Globus pallidus (tissue), 1 donor: ENCODE measurements around the gene TNS1.

ENCODE experiments used
- DNase-seq: peaks from one replicate; pipeline ENCODE4 v3.0.0-alpha.2; 2015; ENCODE audit warnings: low spot score

TNS1 gene

DNA sequence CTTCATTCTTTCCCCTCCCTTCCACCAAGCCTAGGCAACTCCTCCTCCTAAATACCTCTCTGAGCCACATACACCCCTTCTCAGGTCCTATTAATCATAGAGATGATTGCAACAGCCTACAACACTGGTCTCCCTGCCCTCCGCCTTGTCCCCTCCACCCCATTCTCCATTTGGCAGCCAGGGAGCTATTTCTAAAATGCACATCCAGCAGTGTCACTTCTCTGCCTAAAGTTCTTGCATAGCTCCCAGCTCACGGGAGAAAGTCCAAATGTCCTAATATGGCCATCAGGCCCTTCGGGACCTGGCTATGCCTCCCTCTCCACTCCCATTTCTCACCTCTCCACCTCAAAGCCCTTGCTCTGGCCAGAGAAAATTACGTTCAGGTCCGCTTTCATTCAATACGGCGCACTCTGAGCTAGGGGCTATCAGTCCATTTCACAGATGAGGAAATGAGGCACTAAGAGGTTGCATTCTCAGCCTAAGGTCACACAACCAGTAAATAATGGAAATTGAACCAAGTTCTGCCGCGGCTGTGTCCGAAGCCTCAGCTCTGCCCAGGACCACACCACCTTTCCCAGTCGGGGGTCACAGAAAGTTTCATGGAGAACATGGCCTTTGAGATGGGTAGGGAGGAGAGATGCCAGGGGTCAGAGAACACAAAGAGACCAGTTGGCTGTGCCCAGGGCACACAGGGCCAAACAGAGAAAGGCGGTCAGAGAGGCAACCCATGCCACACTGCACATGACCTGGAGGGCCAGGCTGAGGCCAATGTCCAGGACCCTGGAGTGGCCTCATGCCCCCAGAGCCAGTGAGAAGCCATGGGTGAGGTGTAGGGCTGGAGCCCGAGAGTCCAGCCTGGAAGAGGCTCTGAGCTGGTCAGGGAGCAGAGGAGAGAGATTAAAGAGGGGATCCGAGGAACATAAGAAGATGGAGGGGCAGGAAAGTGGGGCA lies 72.8 kb downstream of the TNS1 start:
- DNase-seq = no peak

DNA sequence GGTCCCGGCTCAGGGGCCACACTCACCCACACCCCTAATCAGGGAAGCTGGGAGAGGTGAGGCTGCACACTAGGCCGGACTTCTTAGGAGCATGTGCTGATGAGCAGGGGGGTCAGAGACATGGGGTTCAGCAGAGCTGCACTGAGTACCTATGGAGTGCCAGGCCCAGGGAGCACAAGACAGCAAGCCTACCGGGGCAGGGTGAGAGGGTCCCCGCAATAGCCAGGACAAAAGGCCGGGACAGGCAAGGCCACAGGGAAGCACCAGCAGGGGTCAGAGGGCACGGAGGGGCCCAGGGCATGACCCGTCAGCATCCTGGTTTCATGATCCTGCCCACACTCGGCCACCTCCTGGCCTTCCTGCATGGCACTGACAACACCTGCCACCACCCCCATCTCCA lies 73.5 kb downstream of the TNS1 start:
- no peak for DNase-seq

DNA sequence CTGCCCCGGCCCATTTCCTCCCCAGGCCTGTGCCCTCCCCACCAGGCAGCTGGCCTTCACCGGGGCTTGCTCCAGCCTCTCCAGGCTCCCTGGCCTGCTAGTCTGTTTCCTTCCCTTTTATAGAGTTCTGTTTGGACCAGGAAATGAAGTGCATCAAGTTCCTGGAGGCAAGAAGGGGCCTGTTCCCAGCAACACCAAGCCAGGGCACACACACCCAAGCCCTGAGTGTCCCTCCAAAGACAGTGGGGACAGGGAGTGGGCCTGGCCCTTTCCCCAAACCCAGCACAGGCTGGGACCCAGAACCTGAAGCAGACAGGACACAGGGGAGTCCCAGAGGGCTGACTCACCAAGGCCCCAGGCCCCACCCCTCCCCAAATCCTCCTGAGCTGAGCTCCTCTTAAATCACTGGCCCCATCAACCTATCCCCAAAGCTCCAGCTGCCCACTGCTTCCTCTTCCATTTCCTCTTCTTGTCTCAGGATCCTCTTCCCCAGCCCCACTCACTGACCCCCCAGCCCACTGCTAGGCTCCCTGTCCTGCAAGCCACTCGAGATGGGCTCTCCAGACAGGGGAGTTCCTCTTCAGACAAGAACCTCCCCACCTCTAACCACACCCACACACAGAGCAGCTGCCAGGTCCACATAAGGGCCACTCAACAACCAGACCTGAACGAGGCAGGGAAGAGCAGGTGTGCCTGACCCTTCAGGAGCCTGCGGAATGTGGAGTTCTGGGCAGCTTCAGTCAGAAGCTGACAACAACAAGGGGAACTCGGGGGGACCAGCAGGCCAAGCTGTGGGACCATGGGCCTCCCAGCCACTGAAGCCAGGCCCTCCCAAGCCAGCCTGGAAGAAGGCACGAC lies 74.2 kb downstream of the TNS1 start:
- no peak for DNase-seq

DNA sequence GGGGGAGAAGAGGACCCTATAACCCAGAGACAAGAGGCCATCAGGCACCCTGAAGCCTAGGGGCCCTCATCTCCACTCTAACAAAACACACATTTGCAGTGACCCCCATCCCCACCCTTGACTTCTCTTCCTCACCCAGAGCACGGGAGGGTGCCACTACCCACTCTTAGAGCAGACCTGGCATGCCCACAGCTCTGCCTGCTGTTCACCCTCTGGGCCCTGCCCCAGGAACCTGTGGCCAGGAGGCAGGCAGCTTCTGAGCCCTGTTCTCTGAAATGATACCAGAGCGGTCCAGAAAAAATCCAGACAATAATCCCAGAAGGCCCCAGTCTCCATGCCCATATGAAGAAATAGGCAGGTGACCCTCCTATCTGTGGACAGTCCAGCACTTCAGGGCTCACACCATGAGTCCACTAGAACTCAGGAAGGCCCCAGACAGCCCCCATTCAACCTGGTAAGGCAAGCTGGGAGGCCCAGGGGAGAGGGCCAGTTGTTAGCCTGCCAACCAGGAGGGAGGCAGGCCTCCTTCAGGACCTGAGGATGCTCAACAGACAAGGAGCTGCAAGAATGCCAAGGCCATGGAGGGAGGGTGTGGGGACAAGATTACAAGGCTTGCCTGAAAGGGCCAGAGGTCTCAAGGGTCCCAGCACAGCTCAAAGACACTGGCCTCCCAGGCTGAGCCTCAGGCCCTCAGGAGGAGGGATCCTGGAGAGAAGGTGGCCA lies 75.0 kb downstream of the TNS1 start:
- DNase-seq = no peak

DNA sequence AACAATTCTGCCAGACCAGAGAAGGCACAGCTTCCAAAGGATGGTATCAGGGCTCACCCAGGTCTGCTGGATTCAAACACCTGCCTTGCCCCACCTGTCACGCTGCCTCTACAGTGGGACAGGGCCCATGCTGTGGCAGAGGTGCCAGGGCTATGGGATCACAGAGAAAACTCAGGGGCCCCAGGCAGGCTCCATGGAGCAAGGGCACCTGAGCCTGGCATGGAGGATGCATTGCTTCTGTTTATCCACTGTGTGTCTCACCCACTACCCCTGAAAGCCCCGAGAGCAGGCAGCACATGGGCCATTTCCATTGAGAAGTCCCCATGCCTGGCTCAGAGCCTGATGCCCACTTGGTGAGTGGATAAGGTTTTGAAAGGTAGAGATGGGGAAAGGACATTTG lies 76.0 kb downstream of the TNS1 start:
- DNase-seq = no peak

DNA sequence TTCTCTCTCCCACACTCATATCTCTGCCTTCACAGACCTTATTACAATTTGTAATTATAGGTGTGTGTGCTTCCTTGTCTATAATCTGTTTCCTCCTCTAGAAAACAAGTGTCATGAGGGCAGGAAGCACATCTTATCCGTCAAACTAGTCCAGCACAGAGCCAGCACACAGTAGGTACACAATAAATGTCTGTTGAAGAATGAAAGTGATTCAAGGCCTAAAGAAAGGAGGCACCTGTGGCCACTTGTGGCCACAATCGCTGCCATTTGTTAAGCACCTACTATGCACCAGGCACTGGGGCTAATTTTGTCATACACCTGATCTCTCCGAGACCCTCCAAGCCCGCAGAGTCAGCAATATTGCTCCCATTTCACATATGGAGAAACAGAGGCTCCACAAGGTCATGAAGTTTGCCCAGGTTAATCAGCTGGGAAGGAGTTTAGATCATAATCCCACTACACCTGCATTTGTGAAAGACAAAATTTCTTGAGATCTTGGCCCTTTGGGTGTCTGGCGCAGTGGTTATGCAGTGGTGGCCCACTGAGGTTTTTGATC lies 78.4 kb downstream of the TNS1 start:
- DNase-seq = no peak

DNA sequence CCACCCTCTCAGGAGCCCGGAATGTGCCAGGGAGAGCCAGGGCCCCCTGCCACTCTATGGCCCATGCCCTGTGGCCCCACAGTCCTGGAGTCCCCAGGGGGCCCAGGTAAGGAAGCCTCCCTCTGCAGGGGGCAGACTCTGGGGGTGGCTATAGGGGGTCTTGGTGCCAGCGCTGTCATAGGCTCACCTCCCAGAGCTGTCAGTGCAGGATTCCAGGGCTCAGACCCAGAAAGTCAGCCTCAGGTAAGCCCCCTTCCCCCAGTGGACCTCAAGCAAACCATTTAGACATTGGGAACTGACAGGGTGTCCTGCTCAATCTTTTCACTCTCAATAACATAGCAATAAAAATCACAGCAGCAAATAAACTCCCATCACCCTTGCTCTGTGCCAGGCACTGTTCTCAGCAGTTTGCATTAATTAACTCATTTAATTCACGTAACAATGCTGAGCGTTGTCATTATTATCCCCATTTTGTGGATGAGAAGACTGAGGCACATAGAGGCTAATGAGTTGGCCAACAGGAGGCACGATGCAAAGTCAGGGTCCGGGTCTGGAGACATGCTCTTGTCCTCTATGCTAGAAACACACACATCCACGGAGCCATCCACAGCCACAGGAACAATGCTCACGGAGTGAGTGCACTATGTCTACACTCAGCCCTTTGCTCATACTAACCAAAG lies 79.6 kb downstream of the TNS1 start:
- DNase-seq = no peak

DNA sequence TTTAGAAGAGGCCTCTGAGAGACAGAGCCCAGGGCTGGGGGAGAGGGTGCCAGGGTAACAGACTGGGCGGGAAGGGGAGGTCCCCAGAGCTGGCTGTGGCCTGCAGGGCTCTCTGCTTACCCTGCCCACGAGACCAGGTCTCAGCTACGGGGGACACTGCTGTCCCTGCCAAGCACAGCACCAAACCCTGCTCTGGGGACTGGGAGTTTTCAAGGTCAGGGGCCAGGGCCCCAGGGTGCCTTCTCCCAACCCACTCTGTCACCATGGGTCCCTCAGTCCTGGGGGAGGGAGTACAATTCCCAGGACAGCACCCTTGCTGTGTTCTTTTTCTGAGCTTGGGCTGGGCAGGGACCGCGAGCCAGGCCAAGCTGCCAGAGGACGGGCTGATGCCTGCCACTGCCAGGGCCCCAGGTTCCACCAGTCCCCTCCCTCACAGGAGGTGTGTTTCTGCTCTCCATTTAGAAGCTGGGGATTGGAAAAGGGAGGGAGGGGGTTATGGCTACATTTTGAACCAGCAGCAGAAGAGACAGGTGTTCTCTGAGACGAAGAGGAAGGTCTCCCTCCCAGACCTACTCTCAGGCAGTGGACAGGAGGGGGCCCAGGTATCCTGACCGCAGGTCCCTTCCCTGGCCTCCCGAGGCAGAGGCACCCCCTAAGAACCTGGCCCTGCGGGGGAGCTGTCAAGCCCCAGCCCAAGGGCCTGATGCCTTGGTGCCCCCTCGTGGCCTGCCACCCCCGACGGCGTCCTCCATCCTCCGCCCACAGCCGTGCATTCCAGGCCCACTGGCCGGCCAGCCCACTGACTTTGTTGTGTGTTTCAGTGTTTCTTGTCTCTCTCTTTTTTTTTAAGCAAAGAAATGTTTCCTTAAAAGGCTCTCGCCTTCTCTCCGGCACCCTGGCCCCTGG lies 80.4 kb downstream of the TNS1 start:
- DNase-seq = no peak

DNA sequence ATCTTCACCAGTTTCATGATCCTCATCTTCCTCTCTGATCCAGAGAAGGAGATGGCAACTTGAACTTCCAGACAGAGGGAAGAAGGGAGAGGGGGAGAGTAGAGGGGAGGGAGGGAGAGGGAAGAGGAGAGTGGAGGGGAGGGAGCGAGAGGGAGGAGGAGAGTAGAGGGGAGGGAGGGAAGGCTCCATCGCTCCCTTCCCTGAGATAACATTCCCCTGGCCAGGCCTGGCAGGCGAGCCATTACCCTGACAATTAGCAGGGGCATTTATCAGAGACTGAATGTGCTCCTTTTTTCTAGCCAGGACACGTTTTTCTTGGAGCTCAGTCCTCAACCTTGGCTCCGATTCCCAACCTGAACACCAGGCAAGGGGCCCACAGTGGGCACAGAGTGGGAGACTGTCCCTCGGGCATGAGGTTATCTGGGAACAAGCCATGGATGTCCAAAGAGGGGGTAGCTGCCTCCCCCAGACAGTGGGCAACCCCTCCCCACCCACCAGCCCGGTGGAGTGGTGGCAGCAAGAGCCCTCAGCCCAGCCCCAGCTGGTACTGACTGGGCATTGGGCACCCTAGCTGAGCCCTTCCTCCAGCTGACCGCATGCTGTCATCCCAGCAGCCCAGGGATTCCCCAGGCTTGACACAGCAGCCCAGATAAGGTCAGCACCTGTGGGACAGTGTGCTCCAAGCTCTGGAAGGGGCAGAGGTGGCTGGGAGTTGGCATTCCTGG lies 81.8 kb downstream of the TNS1 start:
- no peak for DNase-seq

DNA sequence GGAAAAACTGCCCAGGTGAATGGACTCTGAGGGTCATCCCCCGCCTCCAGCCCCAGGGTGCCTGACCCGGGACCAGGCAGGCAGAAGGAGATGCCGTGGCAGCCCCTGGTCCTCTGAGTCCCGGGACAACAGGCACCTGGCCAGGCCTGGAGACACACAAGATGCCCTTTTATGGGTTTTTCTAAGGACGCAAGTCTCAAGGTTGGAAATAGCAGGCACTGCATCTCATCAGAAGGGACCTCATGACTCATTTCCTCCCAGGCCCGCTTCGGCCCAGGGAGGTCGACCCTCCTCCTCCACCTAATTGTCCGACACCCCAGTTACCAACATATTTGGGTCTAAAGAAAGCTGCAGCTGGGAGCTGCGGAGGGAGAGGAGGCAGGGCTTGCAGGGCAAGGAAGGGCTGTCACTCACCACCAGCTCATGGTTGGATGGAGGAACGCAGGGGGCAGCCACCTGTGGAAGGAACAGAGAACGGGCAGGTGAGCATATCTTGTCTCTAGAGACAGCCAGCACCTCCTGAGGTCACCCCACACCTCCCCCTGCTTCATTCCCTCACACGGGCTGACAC lies 82.9 kb downstream of the TNS1 start:
- DNase-seq = no peak

DNA sequence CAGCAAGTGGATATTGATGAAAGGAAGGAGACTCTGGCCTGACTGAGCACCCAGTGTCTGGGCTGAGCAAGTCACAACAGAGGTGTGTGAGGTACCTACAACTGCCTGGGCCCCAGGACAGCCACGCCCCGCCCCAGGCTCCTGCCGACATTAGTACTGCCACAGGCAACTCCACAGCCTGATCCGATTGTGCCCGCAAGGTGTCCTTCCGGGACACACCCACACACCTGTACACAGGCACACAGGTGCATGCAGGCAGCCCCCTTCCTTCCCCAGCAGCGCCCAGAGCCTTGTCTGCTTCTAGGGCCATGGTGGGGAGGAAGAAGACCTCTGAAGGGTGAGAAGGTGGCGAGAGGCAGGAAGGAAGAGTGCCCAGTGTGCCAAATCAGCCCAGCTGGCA lies 83.6 kb downstream of the TNS1 start:
- DNase-seq = no peak

DNA sequence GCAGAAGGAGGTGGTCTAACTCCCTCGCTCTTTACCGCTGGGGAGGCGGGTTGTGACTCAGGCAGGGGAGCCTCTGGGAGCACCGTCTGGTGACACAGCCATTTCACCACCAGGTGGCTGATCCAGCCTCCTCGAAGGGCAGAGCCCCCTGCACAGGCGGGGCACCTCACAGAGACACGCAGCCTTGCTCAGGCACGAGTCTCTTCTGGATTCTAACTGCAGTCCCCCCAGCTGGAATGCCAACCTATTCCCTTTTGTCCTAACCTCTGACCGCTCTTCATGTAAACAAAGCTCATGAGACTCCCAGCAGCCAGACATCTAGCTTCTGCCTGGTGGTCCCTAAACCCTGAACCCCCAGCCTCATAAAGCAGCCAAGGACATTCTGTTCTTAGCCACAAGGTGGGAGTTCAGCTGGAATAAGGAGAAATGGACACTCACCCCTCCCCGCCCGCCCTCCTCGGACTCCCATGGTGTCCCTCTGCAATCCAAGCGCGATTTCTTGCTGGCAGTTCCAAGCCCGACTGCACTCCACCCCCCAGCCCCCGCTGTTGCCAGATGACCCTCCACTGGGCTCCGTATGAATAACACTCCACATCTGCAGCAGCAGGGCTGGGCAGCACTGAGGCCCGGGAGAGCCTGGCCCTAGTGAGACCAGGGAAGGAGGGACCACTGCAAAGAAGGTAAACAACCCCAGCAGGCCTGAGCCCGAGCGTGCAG lies 84.3 kb downstream of the TNS1 start:
- peak; percentile 62 for DNase-seq

DNA sequence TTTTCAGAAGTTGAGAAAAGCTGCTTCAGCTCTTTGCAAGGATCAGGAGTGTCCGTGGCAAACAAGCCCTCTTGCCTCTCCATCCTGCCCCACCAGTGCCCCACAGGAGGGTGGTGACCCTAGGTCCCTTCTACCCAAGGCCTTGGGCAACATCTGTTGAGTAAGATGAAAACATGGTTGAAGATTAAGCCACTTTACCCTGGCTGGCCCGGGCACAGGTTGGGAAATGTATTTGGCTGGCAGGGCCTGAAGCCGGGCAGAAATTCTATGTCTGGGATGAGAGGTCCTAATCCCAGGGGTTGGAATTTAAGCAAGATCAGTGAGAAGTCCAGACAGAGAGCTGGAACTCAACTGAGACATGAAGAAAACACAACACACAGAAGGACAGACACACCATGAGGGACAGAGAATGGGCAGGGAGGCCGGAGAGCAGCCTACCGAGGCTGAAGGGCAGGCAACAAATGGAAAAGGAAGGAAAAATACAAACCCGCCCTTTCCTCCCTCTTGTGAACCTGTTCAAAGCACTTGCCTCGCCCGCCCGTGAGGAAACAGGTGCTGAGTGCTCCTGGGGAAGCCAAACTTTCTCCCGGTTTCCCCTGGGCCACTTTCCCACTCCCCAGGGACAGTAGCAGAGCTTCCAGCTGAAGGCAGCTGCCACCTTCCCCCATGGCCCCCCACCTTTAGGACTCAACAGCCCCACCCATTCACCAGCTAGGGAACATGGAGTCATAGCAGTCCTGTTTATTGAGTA lies 86.1 kb downstream of the TNS1 start:
- no peak for DNase-seq

DNA sequence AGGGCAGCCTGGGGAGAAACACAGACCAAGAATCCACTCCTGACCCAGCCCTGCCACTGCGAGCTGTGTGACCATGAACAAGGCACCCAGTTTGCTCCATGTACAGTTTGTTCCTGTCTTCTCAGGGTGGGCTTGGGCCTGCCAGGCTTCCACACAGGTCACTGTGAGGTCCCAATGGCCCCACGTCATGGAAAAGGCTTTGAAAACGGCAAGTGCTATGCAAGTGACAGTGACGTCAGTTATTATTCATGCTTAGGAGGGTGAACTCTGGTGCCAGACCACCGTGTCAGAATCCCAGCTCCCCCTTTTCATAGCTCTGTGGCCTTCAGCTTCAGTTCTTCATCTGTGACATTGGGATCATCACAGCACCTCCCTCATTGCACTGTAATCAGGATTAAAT lies 87.1 kb downstream of the TNS1 start:
- DNase-seq = no peak

DNA sequence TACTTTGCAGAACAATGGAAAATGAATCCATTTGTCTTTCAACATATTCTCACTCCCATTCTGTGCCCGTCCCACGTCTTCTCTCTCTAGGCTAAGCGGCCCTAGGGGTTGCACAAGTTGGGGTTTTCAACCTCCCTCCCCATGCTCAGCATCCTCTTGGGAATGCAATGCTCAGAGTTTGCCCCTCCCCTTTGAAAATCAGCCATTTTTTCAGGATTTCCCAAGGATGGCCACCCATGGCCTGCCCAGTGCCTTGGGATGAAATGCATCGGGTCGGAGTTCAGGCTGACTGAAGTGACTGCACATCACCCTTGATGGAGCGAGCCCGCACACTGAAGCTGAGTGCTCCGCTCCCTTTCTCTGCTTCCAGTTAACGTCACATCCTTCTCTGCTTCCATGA lies 87.9 kb downstream of the TNS1 start:
- no peak for DNase-seq

DNA sequence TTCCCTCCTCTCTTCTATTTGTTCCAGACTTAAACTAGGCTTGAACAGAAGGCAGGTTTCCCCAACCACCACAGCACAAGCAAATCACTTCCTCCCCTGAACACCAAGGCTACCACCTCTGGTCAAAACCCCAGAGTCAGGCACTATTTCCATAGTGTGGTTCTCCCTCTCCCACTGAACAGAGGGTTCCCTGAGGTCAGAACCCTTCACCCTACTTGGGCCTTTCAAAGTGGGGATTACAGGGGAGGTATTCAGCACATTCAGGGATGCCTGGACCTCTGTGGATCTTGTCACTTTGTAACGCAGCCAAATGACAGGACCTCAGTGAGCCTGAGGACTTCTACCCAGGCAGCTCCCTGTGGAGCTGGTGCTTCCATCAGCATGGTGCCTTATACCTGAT lies 88.7 kb downstream of the TNS1 start:
- DNase-seq = no peak

DNA sequence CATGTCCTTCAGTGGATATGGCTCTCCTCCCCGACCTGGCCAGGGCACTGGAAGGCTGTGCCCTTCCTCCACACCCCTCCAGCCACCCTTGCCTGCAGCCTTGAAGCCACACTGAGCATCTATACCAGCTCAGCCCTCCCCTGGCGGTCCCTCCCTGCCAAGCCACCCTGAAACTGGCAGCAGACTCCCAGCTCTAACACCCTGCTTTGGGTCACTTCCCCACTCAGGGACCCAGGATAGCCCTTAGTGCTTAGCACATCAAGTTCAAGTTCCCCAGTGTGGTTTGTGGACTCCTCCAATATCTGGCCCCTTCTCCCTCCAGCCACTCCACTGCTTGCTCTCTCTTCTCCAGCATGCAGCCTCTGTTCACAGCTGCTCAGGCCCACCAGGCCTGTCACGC lies 89.4 kb downstream of the TNS1 start:
- DNase-seq = no peak
